ENCODE measurements around the gene ITGB3. TPM values are rescaled to one million over a fixed set of nuclear protein-coding genes. Genes with fewer than 3 reads are reported as not detected.

The ITGB3 gene
- total and polyA plus RNA-seq, 2 of the 8 experiments (the other 6 are each of a cell fraction or from before 2014, with no cell fraction given), result 0.08 to 0.09 TPM

DNA sequence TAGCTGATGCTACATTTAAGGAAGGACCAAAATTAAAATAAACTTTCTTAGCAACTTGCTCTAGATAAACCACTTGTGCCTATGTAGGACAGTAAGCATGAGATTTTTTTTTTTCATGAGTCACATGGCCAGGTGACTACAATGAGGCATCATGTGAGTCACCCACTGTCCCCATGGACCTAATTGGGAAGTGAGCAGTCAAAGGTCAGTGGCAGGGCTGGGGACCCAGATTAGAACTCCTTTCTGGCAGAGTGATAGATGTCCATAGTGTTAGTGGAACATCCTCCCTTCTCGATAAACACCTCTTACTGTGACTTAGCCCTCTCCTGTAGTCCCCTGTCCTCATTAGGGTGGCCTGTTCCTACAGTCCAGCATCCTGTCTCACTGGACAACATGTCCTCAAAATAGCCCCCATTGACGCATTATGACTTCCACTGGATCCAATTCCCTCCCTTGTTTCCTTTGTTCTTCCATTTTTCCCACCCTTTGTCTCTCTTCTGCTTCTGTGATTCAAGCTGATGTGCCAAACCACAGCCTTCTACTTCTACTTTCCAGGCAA is 12.4 kb downstream of the ITGB3 start:
- Histone ChIP-seq H3K4me2 (ENCODE audit: insufficient read depth in 1 of 2, low read depth in 2 of 2, low read length in 2 of 2) (no peak overlapping the region), H3K9ac (replicated peaks in 1 of 4; ENCODE audit: extremely low read depth in 1 of 4, low read depth in 3 of 4, low read length in 3 of 4) (no peak overlapping the region)

More for the DNA sequence above, 12.4 kb downstream of the ITGB3 start:
- H3K4ac ChIP-seq (replicated peaks; ENCODE audit: insufficient read length, low read depth, low read length), result no peak overlapping the region
- H3K56ac ChIP-seq (replicated peaks; ENCODE audit: insufficient read length, low read depth, low read length), result no peak overlapping the region
- H4K91ac ChIP-seq (replicated peaks; ENCODE audit: insufficient read length, low read length), result no peak overlapping the region
- H2AK5ac ChIP-seq (ENCODE audit: low read depth, low read length), result no peak overlapping the region
- no peak overlapping the region for H2BK20ac ChIP-seq (ENCODE audit: low read length)
- H4K20me1 ChIP-seq (replicated peaks in 1 of 2; ENCODE audit: control insufficient read depth in 1 of 2, insufficient read depth in 2 of 2, low read length in 2 of 2), result no peaks in the 10 kb centered on the region
- no peak overlapping the region for H2BK12ac ChIP-seq (ENCODE audit: low read depth, low read length)
- no peak overlapping the region for H4K5ac ChIP-seq (ENCODE audit: insufficient read length, low read depth, low read length)
- ChIA-PET CTCF (ENCODE audit: partially characterized antibody) (interaction anchor here (1.2 kb wide), 1 partner anchor 44 kb away, joined by 3 read pairs; no protein-coding TSS in a partner anchor), POLR2A (ENCODE audit: partially characterized antibody) (no interaction called here)
- H3K9me3 ChIP-seq (ENCODE audit: insufficient read depth in 2 of 2, low read depth in 1 of 2, low read length in 1 of 2), result peaks cover 6% of the 10 kb centered on the region in 2 experiments; a peak in 1 of 4 replicates
- no peak overlapping the region for H3K18ac ChIP-seq (ENCODE audit: extremely low read depth, low read length)
- no peaks in the 10 kb centered on the region for H3K79me2 ChIP-seq (ENCODE audit: control insufficient read depth in 1 of 2, insufficient read depth in 2 of 2, low read length in 2 of 2)
- H3K4me1 ChIP-seq (replicated peaks in 1 of 4; ENCODE audit: control insufficient read depth in 3 of 4, insufficient read depth in 4 of 4, low read length in 3 of 4), result no peaks in the 10 kb centered on the region
- FAIRE-seq, result no peak
- H3K79me1 ChIP-seq (ENCODE audit: low read depth, low read length), result no peaks in the 10 kb centered on the region
- no peak overlapping the region for H3K27ac ChIP-seq (ENCODE audit: low read depth, low read length)
- no peak for TF ChIP-seq BRCA1 (IDR thresholded peaks at IDR 0.05; ENCODE audit: low read depth, low read length)
- H3K14ac ChIP-seq (ENCODE audit: insufficient read length), result no peak overlapping the region
- no peaks in the 10 kb centered on the region for H3K27me3 ChIP-seq (replicated peaks in 1 of 4; ENCODE audit: control insufficient read depth in 3 of 4, extremely low read depth in 1 of 4, insufficient read depth in 3 of 4, low read length in 3 of 4)
- H3K23ac ChIP-seq (ENCODE audit: insufficient read length), result no peak overlapping the region
- H2BK15ac ChIP-seq (ENCODE audit: low read length), result no peak overlapping the region
- no peak overlapping the region for H2BK5ac ChIP-seq (ENCODE audit: low read depth, low read length)
- no peak overlapping the region for H2BK120ac ChIP-seq (replicated peaks; ENCODE audit: low read depth, low read length)
- no peak overlapping the region; the same call in 1 of the 2 replicates for H4K8ac ChIP-seq (ENCODE audit: extremely low read depth, insufficient read depth, low read length)
- DNase-seq (ENCODE audit: low read depth in 1 of 2, low spot score in 2 of 2), result no peak
- no peaks in the 10 kb centered on the region for H3K23me2 ChIP-seq (ENCODE audit: low read depth, low read length)
- 94% methylated on average over 2 of the region's 2 CpGs; no CpG with 5 or more reads in 1 of the 2 experiments for WGBS, 2 experiments (ENCODE audit: extremely low coverage in 1 of 2, insufficient coverage in 1 of 2, insufficient read length in 1 of 2, insufficient replicate concordance in 2 of 2, low coverage in 1 of 2, low lambda C conversion rate in 2 of 2, missing lambda C conversion rate in 1 of 2)
- H2AFZ ChIP-seq (ENCODE audit: low read length), result no peak overlapping the region
- no peak overlapping the region for H3K4me3 ChIP-seq (ENCODE audit: extremely low read depth in 1 of 4, insufficient read depth in 2 of 4, low read depth in 3 of 4, low read length in 4 of 4)
- H3K36me3 ChIP-seq (ENCODE audit: control insufficient read depth in 2 of 4, insufficient read depth in 4 of 4, low read length in 3 of 4), result no peaks in the 10 kb centered on the region
